Esophagus squamous epithelium (tissue), 5 donors: ENCODE measurements around the gene S100A10. TPM values are rescaled to one million over a fixed set of nuclear protein-coding genes. Genes with fewer than 3 reads are reported as not detected.
A peak's percentile ranks its signal among the peaks of the same experiment; 100 is the strongest.

Experiments used
- DNase-seq: peaks from one replicate; lab custom pipeline; 2025; lab: John Stamatoyannopoulos, UW
- H3K27ac ChIP-seq, 4 donors: fragments of 200-600 bp; sonication (generic); one replicate each; pipeline ENCODE4 v1.5.1; 2016 to 2019; ENCODE audit warnings: mild to moderate bottlenecking in 1 of 4
- H3K27me3 ChIP-seq, 4 donors: fragments of 200-600 bp; sonication (generic); 1 replicate in 3 of 4; 2 replicates in 1 of 4; pipeline versions ENCODE4 v1.5.1 to v1.6.0; 2017 to 2021; ENCODE audit warnings: antibody characterized with exemption in 1 of 4
- H3K36me3 ChIP-seq, 3 donors: fragments of 200-600 bp; sonication (generic); one replicate each; pipeline ENCODE4 v1.5.1; 2016 to 2019
- H3K4me1 ChIP-seq, 3 donors: fragments of 200-600 bp; sonication (generic); one replicate each; pipeline ENCODE4 v1.5.1; 2017 to 2019
- H3K4me3 ChIP-seq, 4 donors: fragments of 200-600 bp; sonication (generic); 1 replicate in 3 of 4; 2 replicates in 1 of 4; pipeline ENCODE4 v1.5.1; 2016 to 2019; ENCODE audit warnings: mild to moderate bottlenecking in 2 of 4, moderate library complexity in 1 of 4
- H3K9me3 ChIP-seq, 3 donors: fragments of 200-600 bp; sonication (generic); one replicate each; pipeline ENCODE4 v1.5.1; 2016 to 2019
- POLR2A ChIP-seq, 4 donors: fragments of 450-650 bp; IDR thresholded peaks; one replicate each; pipeline ENCODE4 v1.6.1; 2017; ENCODE audit warnings: antibody characterized with exemption in 4 of 4, mild to moderate bottlenecking in 4 of 4, moderate library complexity in 3 of 4
- WGBS, 2 donors: methylation state at CpG; one replicate each; pipeline ENCODE4 v1.1.5; 2018; 5-methylcytosine and 5-hydroxymethylcytosine counted together
- intact Hi-C: fragments of 100-400 bp; cut with DNase I; formaldehyde crosslinking; loops from one replicate; pipeline ENCODE4 v1.15.0; 2022
- total RNA-seq, 4 donors: library from RNA; depleted of rRNA; stranded (reverse); fragments of >200 nt; gene quantifications; one replicate each; pipeline ENCODE4 v1.1.0, GENCODE V29; 2016
- TF ChIP-seq, protein P1 (sequence below), 6 experiments: fragments of 450-650 bp in 4 of 6; fragments of 200-600 bp in 2 of 6; sonication (generic) in 2 of 6; IDR thresholded peaks; one replicate each; pipeline ENCODE4 v1.5.1; 2016 to 2019; ENCODE audit warnings: antibody characterized with exemption in 6 of 6, mild to moderate bottlenecking in 4 of 6, moderate library complexity in 4 of 6
- donor health status: DM: yes; HTN: yes; CAD: no.

The S100A10 gene
- total RNA-seq, 4 donors from 2014 or later: 301 to 611 (median 447) TPM

DNA sequence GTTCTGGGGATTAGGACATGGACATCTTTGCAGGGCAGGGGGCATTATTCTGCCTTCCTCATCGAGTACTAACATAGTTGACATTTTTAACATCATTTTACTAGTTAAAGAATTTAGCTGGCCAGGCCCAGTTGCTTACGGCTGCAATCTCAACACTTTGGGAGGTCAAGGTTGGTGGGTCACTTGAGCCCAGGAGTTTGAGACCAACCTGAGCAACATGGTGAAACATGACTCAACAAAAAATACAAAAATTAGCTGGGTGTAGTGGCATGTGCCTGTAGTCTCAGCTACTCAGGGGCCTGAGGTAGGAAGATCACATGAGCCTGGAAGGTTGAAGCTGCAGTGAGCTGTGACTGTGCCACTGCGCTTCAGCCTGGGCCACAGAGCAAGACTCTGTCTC is 54.5 kb downstream of the S100A10 start:
- H3K9me3 ChIP-seq: no peaks in the 10 kb centered on the region
- H3K4me3 ChIP-seq: no peak overlapping the region
- 94 to 96% methylated on average over 3 of the region's 3 CpGs for WGBS, 2 donors
- no peaks in the 10 kb centered on the region for H3K27me3 ChIP-seq
- DNase-seq: no peak
- intact Hi-C loops: loop anchor here (5.0 kb wide), 1 partner anchor 58 kb away; no protein-coding TSS in a partner anchor
- no peak overlapping the region for H3K27ac ChIP-seq
- no peaks in the 10 kb centered on the region for H3K36me3 ChIP-seq
- H3K4me1 ChIP-seq: peaks cover 0 to 21% (median 17%) of the 10 kb centered on the region in 3 donors
- TF ChIP-seq, protein P1, sequence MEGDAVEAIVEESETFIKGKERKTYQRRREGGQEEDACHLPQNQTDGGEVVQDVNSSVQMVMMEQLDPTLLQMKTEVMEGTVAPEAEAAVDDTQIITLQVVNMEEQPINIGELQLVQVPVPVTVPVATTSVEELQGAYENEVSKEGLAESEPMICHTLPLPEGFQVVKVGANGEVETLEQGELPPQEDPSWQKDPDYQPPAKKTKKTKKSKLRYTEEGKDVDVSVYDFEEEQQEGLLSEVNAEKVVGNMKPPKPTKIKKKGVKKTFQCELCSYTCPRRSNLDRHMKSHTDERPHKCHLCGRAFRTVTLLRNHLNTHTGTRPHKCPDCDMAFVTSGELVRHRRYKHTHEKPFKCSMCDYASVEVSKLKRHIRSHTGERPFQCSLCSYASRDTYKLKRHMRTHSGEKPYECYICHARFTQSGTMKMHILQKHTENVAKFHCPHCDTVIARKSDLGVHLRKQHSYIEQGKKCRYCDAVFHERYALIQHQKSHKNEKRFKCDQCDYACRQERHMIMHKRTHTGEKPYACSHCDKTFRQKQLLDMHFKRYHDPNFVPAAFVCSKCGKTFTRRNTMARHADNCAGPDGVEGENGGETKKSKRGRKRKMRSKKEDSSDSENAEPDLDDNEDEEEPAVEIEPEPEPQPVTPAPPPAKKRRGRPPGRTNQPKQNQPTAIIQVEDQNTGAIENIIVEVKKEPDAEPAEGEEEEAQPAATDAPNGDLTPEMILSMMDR (IDR thresholded peaks at IDR 0.05): no peak

DNA sequence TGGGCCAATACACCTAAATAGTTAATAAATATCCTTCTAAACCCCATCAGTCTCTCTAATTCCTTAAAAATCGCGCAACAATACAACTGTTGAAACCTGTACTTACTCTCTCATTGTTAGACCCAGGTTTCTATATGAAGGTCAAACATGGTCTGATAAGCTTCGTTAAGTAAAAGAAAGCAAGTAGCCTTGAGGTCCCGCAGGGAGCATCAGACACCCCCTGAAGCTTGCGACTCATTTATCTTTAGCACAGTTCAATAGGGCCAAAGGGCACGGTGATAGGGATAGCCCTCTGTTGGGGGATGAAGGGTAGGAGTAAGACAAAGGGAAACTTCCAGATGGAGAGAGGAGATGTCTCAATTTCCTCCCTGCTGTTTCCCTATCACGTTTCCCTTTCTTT is 57.0 kb downstream of the S100A10 start:
- DNase-seq: no peak

DNA sequence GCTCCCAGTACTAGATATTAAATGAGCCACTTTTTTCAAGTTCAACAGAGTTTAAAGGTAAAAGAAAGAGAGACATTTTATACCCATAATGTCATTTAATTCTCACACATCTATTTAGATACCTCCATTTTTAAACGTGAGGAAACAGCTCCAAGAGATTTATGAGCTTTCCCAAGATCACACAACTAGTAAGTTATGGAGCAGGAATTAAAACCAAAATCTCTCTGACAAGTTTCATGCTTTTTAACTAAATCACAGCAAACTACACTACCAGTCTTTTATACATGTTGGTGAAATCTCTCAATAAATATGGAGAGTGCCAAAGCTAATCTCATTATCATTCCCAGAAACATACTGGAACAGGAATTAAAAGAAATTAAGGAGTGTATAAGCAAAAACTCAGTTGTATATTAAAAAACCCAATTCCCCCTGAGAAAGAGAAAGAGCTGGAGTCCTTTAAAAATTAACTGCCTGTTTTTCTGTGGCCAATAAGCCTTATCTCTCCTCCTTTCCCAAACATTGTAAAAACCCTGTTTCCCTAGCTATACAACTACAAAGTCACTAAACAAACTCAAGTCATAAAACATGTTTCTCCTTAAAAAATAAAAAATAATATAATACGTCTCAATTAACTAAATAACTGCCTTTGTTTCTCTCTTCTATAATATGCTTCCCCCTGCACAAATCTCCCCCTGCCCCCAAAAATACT is 57.6 kb downstream of the S100A10 start:
- Histone ChIP-seq H3K27ac (no peak overlapping the region), H3K27me3 (no peaks in the 10 kb centered on the region), H3K4me1 (peaks cover 0 to 8% (median 5%) of the 10 kb centered on the region in 3 donors), H3K36me3 (no peaks in the 10 kb centered on the region), H3K4me3 (no peak overlapping the region), H3K9me3 (no peaks in the 10 kb centered on the region)
- DNase-seq: no peak
- intact Hi-C loops: loop anchor here (5.0 kb wide), 1 partner anchor 61 kb away; no protein-coding TSS in a partner anchor
- WGBS, 2 donors: 66 to 71% methylated on average over 2 of the region's 2 CpGs
- TF ChIP-seq POLR2A (IDR thresholded peaks at IDR 0.05): no peak

More for the DNA sequence above, 57.0 kb downstream of the S100A10 start:
- H3K4me1 ChIP-seq: peaks cover 0 to 14% (median 11%) of the 10 kb centered on the region in 3 donors
- 78 to 80% methylated on average over 7 of the region's 7 CpGs for WGBS, 2 donors
- intact Hi-C loops: loop anchor here (5.0 kb wide), 1 partner anchor 61 kb away; no protein-coding TSS in a partner anchor
- H3K27ac ChIP-seq: no peak overlapping the region
- H3K9me3 ChIP-seq: no peaks in the 10 kb centered on the region
- H3K36me3 ChIP-seq: no peaks in the 10 kb centered on the region
- H3K27me3 ChIP-seq: no peaks in the 10 kb centered on the region
- TF ChIP-seq, protein P1 (IDR thresholded peaks at IDR 0.05): no peak
- TF ChIP-seq POLR2A (IDR thresholded peaks at IDR 0.05): no peak
- H3K4me3 ChIP-seq: no peak overlapping the region

DNA sequence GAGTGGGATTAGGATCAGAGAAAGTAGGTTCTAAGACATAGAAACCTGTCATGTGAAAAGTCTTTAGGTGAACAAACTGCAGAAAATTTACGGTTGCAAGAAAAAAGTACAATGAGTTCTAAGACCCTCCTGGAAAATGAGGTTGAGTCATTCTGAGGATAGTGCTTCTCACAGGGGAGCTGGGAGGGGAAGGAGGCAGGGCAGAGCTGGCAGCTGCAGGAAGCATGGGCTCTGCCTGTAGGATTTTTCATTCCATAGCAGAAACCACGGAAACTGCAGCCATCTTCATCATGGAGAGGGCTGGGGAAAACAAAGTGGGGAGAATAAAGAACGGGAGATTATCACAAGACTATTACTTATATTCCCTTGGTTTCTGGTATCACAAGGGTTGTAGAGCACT is 58.5 kb downstream of the S100A10 start:
- DNase-seq: no peak
- Histone ChIP-seq H3K9me3 (no peaks in the 10 kb centered on the region), H3K4me3 (no peak overlapping the region), H3K36me3 (no peaks in the 10 kb centered on the region), H3K4me1 (peaks cover 0 to 4% (median 0%) of the 10 kb centered on the region in 3 donors), H3K27ac (no peak overlapping the region), H3K27me3 (no peaks in the 10 kb centered on the region)
- intact Hi-C loops: loop anchor here (5.0 kb wide), 1 partner anchor 62 kb away; no protein-coding TSS in a partner anchor
- WGBS, 2 donors: 58 to 69% methylated on average over 3 of the region's 3 CpGs
- TF ChIP-seq POLR2A (IDR thresholded peaks at IDR 0.05): no peak
- TF ChIP-seq, protein P1 (IDR thresholded peaks at IDR 0.05): no peak

DNA sequence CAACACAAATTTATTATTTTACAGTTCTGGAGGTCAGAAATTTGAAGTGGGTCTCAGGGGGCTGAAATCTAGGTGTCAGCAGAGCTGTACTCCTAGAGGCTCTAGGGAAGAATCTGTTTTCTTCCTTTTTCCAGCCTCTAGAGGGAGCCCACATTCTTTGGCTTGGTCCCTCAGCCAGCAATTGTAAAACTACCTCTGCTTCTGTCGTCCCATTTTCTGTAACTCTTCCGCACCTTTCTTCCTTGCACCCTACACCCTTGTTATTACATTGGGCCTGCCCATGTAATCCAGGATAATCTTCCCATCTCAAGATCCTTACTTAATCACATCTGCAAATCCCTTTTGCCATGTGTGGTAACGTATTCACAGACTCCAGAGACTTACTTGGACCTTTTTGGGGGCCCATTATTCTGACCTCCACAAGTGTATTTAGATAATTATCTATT is 59.6 kb downstream of the S100A10 start:
- WGBS, 2 donors: 16 to 21% methylated on average over 3 of the region's 3 CpGs
- Histone ChIP-seq H3K4me3 (no peak overlapping the region), H3K4me1 (peaks cover 0 to 4% (median 0%) of the 10 kb centered on the region in 3 donors), H3K36me3 (no peaks in the 10 kb centered on the region), H3K27me3 (no peaks in the 10 kb centered on the region), H3K9me3 (no peaks in the 10 kb centered on the region), H3K27ac (no peak overlapping the region)
- intact Hi-C loops: no loop called here
- TF ChIP-seq, protein P1 (IDR thresholded peaks at IDR 0.05): peak; percentile 60 to 89 (median 80)
- no peak for TF ChIP-seq POLR2A (IDR thresholded peaks at IDR 0.05)
- DNase-seq: no peak

Other genes starting within 250 kb of the S100A10 start
- 10 to 100 TPM; 49.1 to 56.3 (median 52.6) TPM for gene MRPL9, start 230.4 kb downstream of the S100A10 start, total RNA-seq
- gene TDRKH, start 203.4 kb downstream of the S100A10 start, total RNA-seq: 1 to 10 TPM; 1.1 to 5.3 (median 2.3) TPM
- under 1 TPM in 1 of 4 donors, not detected in 3; 0.19 TPM for gene LINGO4, start 188.4 kb downstream of the S100A10 start, total RNA-seq
- gene RORC, start 162.1 kb downstream of the S100A10 start, total RNA-seq: 10 to 100 TPM in 1 of 4 donors, 1 to 10 TPM in 2, under 1 TPM in 1; 0.75 to 11.5 (median 5.3) TPM
- gene C2CD4D, start 154.0 kb downstream of the S100A10 start, total RNA-seq: under 1 TPM in 2 of 4 donors, not detected in 2; 0.22 to 0.38 TPM
- 1 to 10 TPM in 1 of 4 donors, under 1 TPM in 1, not detected in 2; 0.76 to 1.7 TPM for gene THEM5, start 140.1 kb downstream of the S100A10 start, total RNA-seq
- 10 to 100 TPM in 3 of 4 donors, 1 to 10 TPM in 1; 3.5 to 14.3 (median 12.3) TPM for gene THEM4, start 84.3 kb downstream of the S100A10 start, total RNA-seq
- 1,000 to 10,000 TPM in 3 of 4 donors, 100 to 1,000 TPM in 1; 900 to 2,319 (median 1,590) TPM for gene S100A11, start 43.1 kb upstream of the S100A10 start, total RNA-seq
- not detected for gene TCHHL1, start 95.2 kb upstream of the S100A10 start, total RNA-seq
- gene TCHH, start 121.6 kb upstream of the S100A10 start, total RNA-seq: under 1 TPM; 0.18 to 0.44 (median 0.19) TPM
- gene RPTN, start 165.4 kb upstream of the S100A10 start, total RNA-seq: under 1 TPM; 0.09 to 0.95 (median 0.14) TPM
- under 1 TPM in 1 of 4 donors, not detected in 3; 0.18 TPM for gene HRNR, start 230.3 kb upstream of the S100A10 start, total RNA-seq